CD4-positive, alpha-beta T cell treated with Interferon gamma for 1 hour (primary cell): ENCODE results near the gene SEMA3F.

Experiments
- DNase-seq: peaks from one replicate; pipeline ENCODE4 v3.0.0-alpha.2; 2020

The SEMA3F gene

DNA sequence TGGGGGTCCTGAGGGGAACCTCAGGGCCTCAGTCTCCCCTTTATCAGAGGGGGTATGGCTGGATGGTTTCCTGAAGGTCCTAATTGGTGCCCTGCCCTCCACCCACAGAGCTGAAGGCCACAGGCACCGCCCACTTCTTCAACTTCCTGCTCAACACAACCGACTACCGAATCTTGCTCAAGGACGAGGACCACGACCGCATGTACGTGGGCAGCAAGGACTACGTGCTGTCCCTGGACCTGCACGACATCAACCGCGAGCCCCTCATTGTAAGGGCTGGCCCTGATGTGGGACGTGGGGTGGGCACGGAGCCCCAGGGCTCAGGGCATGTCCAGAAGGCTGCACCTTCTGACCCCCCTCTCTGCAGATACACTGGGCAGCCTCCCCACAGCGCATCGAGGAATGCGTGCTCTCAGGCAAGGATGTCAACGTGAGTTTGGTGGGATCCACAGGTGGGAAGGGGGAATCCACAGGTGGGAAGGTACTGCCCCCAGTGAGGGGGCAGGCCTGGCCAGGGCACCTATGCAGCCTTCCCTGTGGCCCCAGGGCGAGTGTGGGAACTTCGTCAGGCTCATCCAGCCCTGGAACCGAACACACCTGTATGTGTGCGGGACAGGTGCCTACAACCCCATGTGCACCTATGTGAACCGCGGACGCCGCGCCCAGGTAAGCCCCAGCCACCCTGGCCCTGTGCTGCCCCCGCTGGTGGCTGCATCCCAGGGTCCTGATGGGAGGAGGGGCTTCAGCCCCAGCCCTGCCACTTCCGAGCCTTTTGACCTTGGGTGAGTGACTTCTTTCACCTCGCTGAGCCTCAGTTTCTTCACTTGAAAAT, 18.8 kb downstream of the SEMA3F start:
- DNase-seq, result no peak

DNA sequence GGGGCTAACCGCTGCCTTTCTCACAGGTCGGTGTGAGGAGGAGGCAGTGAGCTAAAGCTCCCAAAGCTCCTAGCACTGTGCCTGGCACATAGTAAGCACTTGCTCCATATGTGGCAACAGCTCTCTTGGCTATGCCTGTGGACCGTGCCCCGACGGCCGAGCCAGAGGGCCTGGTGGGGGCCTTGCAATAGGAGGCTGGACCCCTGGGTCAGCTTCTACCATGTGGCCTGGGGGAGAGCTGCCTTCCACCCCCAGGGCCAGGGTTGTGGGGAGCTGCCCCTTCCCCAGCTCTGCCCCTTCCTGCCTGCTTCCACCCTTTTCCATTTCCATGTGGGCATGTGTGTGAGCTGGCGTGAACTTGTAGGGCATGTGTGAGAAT, 19.4 kb downstream of the SEMA3F start:
- no peak for DNase-seq

DNA sequence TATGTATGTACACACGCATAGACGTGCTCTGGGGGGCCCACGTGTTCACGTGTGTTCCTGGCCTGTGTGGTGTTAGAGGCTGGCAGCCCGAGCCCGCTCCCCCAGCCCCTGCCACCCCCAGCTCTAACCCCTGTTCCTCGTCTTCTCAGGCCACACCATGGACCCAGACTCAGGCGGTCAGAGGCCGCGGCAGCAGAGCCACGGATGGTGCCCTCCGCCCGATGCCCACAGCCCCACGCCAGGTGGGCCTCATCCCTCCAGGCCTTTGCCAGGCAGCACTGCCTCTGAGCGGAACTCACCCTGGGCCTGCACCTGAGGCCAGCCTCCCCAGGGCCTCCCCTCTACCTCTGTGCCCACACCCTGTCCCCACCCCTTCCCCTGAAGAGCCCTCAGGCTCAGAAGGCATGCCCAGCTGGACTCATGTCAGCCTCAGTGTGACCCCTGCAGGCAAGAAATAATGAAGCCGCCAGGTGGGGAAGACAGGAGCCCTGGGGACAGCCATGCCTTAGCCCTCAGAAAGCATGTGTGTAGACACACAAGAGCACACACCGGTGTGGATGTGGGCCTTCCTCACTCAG, 19.9 kb downstream of the SEMA3F start:
- DNase-seq, result no peak

GRCh38 chr3:50177346-50177745, 22.2 kb downstream of the SEMA3F start:
- no peak for DNase-seq

DNA sequence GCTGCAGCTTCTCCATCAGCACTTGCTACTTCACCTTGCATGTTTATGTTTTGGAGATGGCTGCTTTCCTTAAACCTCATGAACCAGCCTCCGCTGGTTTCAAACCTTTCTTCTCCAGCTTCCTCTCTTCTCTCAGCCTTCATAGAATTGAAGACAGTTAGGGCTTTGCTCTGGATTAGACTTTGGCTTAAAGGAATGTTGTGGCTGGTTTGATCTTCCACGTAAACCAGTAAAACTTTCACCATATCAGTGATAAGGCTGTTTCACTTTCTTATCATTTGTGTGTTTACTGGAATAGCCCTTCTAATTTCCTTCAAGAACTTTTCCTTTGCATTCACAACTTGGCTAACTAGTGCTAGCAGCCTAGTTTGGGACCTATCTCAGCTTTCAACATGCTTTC, 24.6 kb downstream of the SEMA3F start:
- DNase-seq, result no peak

GRCh38 chr3:50181985-50182384, 26.9 kb downstream of the SEMA3F start:
- DNase-seq, result no peak

GRCh38 chr3:50182533-50183099, 27.5 kb downstream of the SEMA3F start:
- no peak for DNase-seq

GRCh38 chr3:50183755-50184154, 28.6 kb downstream of the SEMA3F start:
- DNase-seq, result no peak

DNA sequence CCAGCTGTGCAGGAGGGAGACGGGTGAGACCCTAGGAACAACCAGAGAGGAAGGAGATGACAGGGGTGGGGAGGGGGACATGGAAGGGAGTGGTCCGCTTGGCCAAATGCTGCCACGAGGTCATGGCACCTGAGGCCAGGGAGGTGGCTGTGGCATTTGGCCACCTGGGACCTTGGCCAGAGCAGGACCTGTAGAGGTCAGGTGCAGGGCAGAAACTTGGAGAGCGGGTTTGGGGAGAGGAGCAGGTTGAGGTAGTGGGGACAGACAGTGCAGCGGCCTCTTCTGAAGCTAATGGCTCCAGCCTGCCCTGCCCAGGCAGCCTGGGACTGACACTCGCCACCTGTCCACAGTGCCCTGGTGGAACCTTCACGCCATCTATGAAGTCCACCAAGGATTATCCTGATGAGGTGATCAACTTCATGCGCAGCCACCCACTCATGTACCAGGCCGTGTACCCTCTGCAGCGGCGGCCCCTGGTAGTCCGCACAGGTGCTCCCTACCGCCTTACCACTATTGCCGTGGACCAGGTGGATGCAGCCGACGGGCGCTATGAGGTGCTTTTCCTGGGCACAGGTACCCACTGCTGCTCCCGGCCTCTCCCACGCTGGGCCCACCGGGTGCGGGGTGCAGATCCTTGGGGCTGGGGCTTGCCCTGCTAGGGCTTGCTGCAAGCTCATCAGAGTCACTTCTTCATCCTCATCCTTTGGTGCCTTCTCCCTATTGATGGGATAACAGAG, 29.3 kb downstream of the SEMA3F start:
- no peak for DNase-seq

DNA sequence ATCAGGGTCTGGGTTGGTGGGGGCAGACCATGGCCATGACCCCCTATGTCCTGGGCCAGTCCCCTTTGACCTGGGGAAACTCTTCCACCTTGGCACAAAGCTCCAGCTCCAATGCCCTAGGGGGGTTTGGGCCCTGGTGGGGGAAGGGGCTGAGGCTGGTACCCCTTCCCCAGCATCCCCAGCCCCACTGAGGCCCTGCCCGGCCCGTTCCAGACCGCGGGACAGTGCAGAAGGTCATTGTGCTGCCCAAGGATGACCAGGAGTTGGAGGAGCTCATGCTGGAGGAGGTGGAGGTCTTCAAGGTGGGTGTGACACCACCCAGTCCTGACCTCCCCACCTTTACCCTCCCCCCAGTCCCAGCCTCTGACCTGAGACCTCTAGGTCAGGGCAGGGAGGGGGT, 30.1 kb downstream of the SEMA3F start:
- no peak for DNase-seq

GRCh38 chr3:50186096-50186495, 31.0 kb downstream of the SEMA3F start:
- no peak for DNase-seq

- no peak for DNase-seq
These were observed 32.6 kb downstream of the SEMA3F start for GRCh38 chr3:50187750-50188149.

GRCh38 chr3:50189274-50189673, 34.1 kb downstream of the SEMA3F start:
- DNase-seq, result peak; percentile 13

DNA sequence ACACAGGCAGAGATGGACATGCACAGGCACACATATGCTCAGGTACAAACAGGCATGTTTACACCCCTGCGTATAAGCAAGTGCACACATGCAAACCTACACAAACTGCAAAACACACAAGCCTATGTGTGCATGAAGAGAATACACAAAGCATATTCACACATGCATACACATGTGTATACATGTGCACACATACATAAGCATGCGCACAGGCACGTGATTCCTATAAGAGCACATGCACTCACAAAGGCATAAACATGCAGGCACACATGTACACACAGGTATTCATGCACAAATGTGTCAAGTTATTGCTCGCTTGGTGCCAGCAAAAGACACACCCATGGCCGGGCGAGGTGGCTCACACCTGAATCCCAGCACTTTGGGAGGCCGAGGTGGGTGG, 34.9 kb downstream of the SEMA3F start:
- no peak for DNase-seq

DNA sequence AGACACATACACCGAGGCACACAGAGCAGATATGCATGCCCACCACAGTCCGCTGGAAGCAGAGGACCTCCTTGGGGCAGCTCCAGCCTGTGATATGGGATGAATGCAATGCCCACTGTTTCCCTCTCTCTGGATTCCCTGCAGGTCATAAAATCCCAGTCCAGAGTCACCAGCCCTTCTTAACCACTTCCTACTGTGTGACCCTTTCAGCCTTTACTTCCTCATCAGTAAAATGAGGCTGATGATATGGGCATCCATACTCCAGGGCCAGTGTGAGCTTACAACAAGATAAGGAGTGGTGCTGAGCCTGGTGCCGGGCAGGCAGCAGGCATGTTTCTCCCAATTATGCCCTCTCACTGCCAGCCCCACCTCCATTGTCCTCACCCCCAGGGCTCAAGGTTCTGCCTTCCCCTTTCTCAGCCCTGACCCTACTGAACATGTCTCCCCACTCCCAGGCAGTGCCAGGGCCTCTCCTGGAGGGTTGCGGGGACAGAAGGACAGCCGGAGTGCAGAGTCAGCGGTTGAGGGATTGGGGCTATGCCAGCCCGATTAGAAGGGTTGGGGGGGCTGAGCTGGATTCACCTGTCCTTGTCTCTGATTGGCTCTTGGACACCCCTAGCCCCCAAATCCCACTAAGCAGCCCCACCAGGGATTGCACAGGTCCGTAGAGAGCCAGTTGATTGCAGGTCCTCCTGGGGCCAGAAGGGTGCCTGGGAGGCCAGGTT, 36.0 kb downstream of the SEMA3F start, which contains the start of gene GNAT1:
TSS of gene GNAT1 (plus strand) at position 675 of the 725 bp plus-strand sequence. CDS start 116 bp downstream, outside the sequence.
- DNase-seq, result no peak

DNA sequence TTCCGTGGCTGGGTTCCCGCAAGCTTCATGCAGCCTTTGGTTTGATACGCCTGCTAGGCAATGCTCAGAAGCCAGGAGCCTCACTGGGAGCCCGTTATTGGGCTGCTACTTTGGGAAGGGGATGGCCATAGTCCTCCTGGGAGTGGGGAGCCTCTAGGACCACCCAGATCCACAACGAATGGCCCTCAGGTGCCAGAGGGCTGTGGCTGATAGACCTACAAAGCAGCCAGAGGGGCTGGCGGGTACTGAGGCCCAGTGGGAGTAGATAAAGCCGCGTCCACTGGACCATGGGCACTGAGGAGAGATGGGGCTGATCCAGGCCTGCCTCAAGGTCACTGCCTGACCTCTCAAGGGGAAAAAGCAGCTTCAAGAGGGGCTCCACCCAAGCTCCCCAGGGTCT, 37.0 kb downstream of the SEMA3F start:
- no peak for DNase-seq

DNA sequence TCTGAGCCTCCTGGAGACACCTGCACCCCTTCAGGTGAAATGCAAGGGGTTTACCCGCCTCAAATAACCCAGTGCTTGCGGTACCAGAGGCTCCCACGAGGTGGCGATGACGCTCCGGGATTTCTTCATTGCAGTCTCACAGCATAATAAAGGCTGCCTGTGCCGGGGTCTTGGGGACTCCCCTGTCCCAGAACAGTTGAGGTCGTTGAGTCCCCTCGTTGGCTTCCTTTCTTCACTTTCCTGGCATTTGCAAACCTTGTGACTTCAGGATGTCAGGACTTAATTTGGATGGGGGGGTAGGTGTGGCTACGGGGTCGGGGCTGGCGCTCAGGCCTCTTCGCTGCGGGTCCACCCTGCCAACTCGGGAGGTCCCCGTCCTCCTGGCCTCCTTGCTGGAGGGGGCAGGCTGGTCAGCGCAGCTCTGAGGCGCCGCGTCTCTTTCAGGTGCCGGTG, 37.6 kb downstream of the SEMA3F start:
- DNase-seq, result peak; percentile 76

DNA sequence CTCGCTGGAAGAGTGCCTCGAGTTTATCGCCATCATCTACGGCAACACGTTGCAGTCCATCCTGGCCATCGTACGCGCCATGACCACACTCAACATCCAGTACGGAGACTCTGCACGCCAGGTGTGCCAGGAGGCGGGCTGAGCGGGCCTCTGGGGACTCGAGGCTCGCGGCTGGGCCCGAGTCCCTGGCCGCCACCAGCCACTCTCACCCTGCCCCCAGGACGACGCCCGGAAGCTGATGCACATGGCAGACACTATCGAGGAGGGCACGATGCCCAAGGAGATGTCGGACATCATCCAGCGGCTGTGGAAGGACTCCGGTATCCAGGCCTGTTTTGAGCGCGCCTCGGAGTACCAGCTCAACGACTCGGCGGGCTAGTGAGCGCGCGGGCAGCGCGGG, 38.2 kb downstream of the SEMA3F start:
- DNase-seq, result no peak

DNA sequence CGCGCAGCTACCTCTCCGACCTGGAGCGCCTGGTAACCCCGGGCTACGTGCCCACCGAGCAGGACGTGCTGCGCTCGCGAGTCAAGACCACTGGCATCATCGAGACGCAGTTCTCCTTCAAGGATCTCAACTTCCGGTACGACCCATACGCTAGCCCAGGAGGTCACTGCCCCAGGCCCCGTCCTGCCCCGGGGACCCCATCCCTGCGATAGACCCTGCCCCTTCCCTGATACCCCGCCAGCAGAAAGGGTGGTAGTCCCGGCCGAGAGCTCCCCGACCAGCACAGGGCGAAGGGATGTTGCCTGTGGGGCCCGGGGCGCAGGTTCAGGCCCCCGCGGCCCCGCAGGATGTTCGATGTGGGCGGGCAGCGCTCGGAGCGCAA, 38.6 kb downstream of the SEMA3F start:
- DNase-seq, result no peak

DNA sequence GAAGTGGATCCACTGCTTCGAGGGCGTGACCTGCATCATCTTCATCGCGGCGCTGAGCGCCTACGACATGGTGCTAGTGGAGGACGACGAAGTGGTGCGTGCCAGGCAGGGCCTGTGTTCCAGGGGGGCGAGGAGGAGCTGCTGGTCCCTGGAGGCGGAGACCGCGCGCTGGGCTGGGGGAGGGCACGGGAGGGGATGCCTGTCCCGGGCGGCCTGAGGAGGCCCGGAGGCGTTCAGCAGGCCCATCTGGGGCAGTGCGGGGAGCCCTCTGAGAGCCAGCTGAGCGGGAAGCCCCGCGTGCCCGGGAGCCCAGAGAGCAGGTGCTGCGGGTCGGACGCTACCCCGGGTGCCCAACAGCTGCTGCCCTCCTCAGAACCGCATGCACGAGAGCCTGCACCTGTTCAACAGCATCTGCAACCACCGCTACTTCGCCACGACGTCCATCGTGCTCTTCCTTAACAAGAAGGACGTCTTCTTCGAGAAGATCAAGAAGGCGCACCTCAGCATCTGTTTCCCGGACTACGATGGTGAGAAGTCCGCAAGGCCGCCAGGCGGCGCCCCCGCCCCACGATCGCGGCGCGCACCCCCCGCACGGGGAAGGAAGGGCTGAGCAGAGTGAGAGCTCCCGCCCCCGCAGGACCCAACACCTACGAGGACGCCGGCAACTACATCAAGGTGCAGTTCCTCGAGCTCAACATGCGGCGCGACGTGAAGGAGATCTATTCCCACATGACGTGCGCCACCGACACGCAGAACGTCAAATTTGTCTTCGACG, 39.2 kb downstream of the SEMA3F start:
- DNase-seq, result peak; percentile 85

DNA sequence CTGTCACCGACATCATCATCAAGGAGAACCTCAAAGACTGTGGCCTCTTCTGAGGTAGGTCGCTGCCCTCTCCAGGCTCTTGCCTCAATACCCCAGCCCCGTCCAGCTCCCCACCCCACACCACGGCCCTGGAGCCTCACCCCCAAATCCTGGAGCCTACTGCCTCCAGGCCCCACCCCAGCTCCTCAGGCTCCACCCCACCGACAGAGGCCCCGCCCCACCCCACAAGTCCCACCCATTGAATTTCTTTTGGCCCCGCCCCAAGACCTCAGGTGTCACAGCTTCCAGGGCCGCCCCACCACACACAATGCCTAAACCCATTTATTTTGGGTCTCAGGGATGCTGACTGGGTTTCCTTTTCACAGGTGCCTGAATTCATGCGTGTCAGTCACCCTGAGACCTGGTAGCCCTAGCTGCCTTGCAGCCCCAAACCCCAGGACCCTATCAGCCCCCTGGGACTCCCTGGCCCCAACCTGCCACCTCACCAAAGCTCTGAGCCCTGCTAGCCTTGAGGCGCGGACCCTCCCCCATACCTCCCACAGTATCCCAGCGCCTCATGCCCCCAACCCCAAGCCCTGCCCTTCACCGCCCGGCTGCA, 39.9 kb downstream of the SEMA3F start:
- DNase-seq, result no peak
